H9 (cell line): ENCODE measurements around the gene SOD1. TPM values are rescaled to one million over a fixed set of nuclear protein-coding genes. Genes with fewer than 3 reads are reported as not detected.

ENCODE experiments used
- DNase-seq: peaks from one replicate; pipeline ENCODE4 v3.0.0-alpha.2; 2017
- H2AFZ ChIP-seq: one replicate; pipeline ENCODE4 v1.6.1; 2013; ENCODE audit warnings: mild to moderate bottlenecking, low read length, control low read depth, moderate library complexity
- H2AK5ac ChIP-seq: 2 replicates; pipeline ENCODE4 v1.6.1; 2013; ENCODE audit warnings: low read length, control low read depth, mixed read lengths; ENCODE audit not compliant: insufficient read length
- H2BK120ac ChIP-seq: one replicate; pipeline ENCODE4 v1.6.1; 2013; ENCODE audit warnings: low read depth, mild to moderate bottlenecking, low read length, control low read depth, inconsistent platforms; ENCODE audit not compliant: poor library complexity, severe bottlenecking
- H2BK12ac ChIP-seq: 2 replicates; pipeline ENCODE4 v1.6.1; 2013; ENCODE audit warnings: low read length, control low read depth, mixed read lengths, low read depth; ENCODE audit not compliant: insufficient read length
- H2BK15ac ChIP-seq: 2 replicates; pipeline ENCODE4 v1.6.1; 2013; ENCODE audit warnings: low read depth, low read length, control low read depth
- H2BK20ac ChIP-seq: one replicate; pipeline ENCODE4 v1.6.1; 2013; ENCODE audit warnings: low read depth, mild to moderate bottlenecking, low read length, control low read depth, inconsistent platforms; ENCODE audit not compliant: poor library complexity, severe bottlenecking
- H2BK5ac ChIP-seq: 2 replicates; pipeline ENCODE4 v1.6.1; 2013; ENCODE audit warnings: low read length, control low read depth, mixed read lengths; ENCODE audit not compliant: insufficient read length
- H3K14ac ChIP-seq: 2 replicates; pipeline ENCODE4 v1.6.1; 2013; ENCODE audit warnings: low read length, control low read depth; ENCODE audit not compliant: insufficient read depth
- H3K18ac ChIP-seq: 2 replicates; pipeline ENCODE4 v1.6.1; 2013; ENCODE audit warnings: low read depth, mild to moderate bottlenecking, mixed read lengths, low read length, control low read depth; ENCODE audit not compliant: insufficient read length
- H3K23ac ChIP-seq: 2 replicates; pipeline ENCODE4 v1.6.1; 2013; ENCODE audit warnings: low read length, control low read depth, mixed read lengths, low read depth; ENCODE audit not compliant: insufficient read length
- H3K23me2 ChIP-seq: 2 replicates; pipeline ENCODE4 v1.6.1; 2013; ENCODE audit warnings: low read depth, mild to moderate bottlenecking, mixed read lengths, low read length, control low read depth; ENCODE audit not compliant: insufficient read length, poor library complexity, severe bottlenecking
- H3K27ac ChIP-seq: 2 replicates; pipeline ENCODE4 v1.5.1; 2013; ENCODE audit warnings: low read length, control low read depth, mixed read lengths, low read depth; ENCODE audit not compliant: insufficient read length
- H3K27me3 ChIP-seq: 2 replicates; pipeline ENCODE4 v1.6.1; 2013; ENCODE audit warnings: low read length, control low read depth, inconsistent platforms; ENCODE audit not compliant: insufficient read depth
- H3K4ac ChIP-seq: 2 replicates; pipeline ENCODE4 v1.6.1; 2013; ENCODE audit warnings: low read depth, mild to moderate bottlenecking, control low read depth, inconsistent platforms, low read length, moderate library complexity
- H3K4me1 ChIP-seq: 2 replicates; pipeline ENCODE4 v1.6.1; 2013; ENCODE audit warnings: low read length, control low read depth, inconsistent platforms; ENCODE audit not compliant: insufficient read depth
- H3K4me2 ChIP-seq: 2 replicates; pipeline ENCODE4 v1.6.1; 2013; ENCODE audit warnings: low read length, control low read depth, mixed read lengths; ENCODE audit not compliant: insufficient read length, insufficient read depth
- H3K56ac ChIP-seq: 2 replicates; pipeline ENCODE4 v1.6.1; 2013; ENCODE audit warnings: low read depth, mild to moderate bottlenecking, mixed read lengths, low read length, control low read depth; ENCODE audit not compliant: insufficient read length
- H3K79me1 ChIP-seq: 2 replicates; pipeline ENCODE4 v1.6.1; 2013; ENCODE audit warnings: low read depth, mild to moderate bottlenecking, moderate library complexity, low read length, control low read depth, inconsistent platforms; ENCODE audit not compliant: insufficient read depth, poor library complexity, severe bottlenecking
- H3K79me2 ChIP-seq: 2 replicates; pipeline ENCODE4 v1.6.1; 2013; ENCODE audit warnings: low read length, control low read depth, inconsistent platforms; ENCODE audit not compliant: insufficient read depth
- H3K9ac ChIP-seq: 2 replicates; pipeline ENCODE4 v1.6.1; 2013; ENCODE audit warnings: low read length, control low read depth, mixed read lengths; ENCODE audit not compliant: insufficient read length; ENCODE audit errors: extremely low read depth
- H3K9me3 ChIP-seq: one replicate; pipeline ENCODE4 v1.6.1; 2013; ENCODE audit warnings: low read depth, low read length, inconsistent platforms; ENCODE audit not compliant: control insufficient read depth
- H3T11ph ChIP-seq: one replicate; pipeline ENCODE4 v1.6.1; 2013; ENCODE audit warnings: mild to moderate bottlenecking, low read length, control low read depth, inconsistent platforms
- H4K20me1 ChIP-seq: one replicate; pipeline ENCODE4 v1.6.1; 2013; ENCODE audit not compliant: control insufficient read depth, insufficient read length, insufficient read depth
- H4K5ac ChIP-seq: 2 replicates; pipeline ENCODE4 v1.6.1; 2013; ENCODE audit warnings: low read depth, mild to moderate bottlenecking, mixed read lengths, low read length, control low read depth; ENCODE audit not compliant: insufficient read length
- H4K8ac ChIP-seq: replicated peaks from 2 replicates; pipeline ENCODE4 v1.6.1; 2013; ENCODE audit warnings: low read length, control low read depth, mixed read lengths, low read depth; ENCODE audit not compliant: insufficient read length
- H4K91ac ChIP-seq: 2 replicates; pipeline ENCODE4 v1.6.1; 2013; ENCODE audit warnings: low read depth, mild to moderate bottlenecking, moderate library complexity, mixed read lengths, low read length, control low read depth; ENCODE audit not compliant: insufficient read length
- H3K27ac Mint-ChIP-seq, 3 experiments: 2 replicates in 2 of 3; 3 replicates in 1 of 3; pipeline ENCODE4 v1.8.0; 2020 to 2021; ENCODE audit warnings: mixed read lengths in 3 of 3, mild to moderate bottlenecking in 1 of 3, moderate library complexity in 1 of 3
- H3K27me3 Mint-ChIP-seq: 2 replicates; pipeline ENCODE4 v1.8.0; 2021; ENCODE audit warnings: low read depth, mild to moderate bottlenecking, moderate library complexity, mixed read lengths
- H3K36me3 Mint-ChIP-seq, 3 experiments: 2 replicates in 2 of 3; 3 replicates in 1 of 3; pipeline ENCODE4 v1.8.0; 2020 to 2021; ENCODE audit warnings: low read depth in 3 of 3, mixed read lengths in 3 of 3; ENCODE audit not compliant: insufficient read depth in 1 of 3
- H3K4me1 Mint-ChIP-seq, 2 experiments: 2 replicates each; pipeline ENCODE4 v1.8.0; 2020; ENCODE audit warnings: mixed read lengths in 2 of 2
- H3K4me3 Mint-ChIP-seq, 2 experiments: 2 replicates in 1 of 2; 3 replicates in 1 of 2; pipeline ENCODE4 v1.8.0; 2020 to 2021; ENCODE audit warnings: mild to moderate bottlenecking in 2 of 2, mixed read lengths in 2 of 2, moderate library complexity in 1 of 2
- H3K9me3 Mint-ChIP-seq, 2 experiments: 2 replicates in 1 of 2; 3 replicates in 1 of 2; pipeline ENCODE4 v1.8.0; 2020; ENCODE audit warnings: mild to moderate bottlenecking in 2 of 2, mixed read lengths in 2 of 2, moderate library complexity in 1 of 2
- CTCF ChIP-seq: fragments of 200-600 bp; sonication (generic); conservative IDR thresholded peaks from 3 replicates; pipeline ENCODE4 v1.8.0; 2021; ENCODE audit warnings: antibody characterized with exemption, mild to moderate bottlenecking
- WGBS: extraction: QIAGEN DNeasy Blood & Tissue Kit; methylation state at CpG from one replicate; pipeline ENCODE4 v1.1.7; 2013; ENCODE audit warnings: missing lambda C conversion rate, low lambda C conversion rate, mixed read lengths; ENCODE audit not compliant: insufficient read length; ENCODE audit errors: extremely low coverage; 5-methylcytosine and 5-hydroxymethylcytosine counted together
- total RNA-seq: library from RNA; stranded (reverse); gene quantifications from 2 replicates; pipeline ENCODE4 v1.2.1, GENCODE V29; 2021

Gene SOD1
- total RNA-seq, 1 experiment from 2014 or later, result 201 TPM

- H3K36me3 Mint-ChIP-seq, result peaks cover 47 to 88% (median 81%) of the 10 kb centered on the region in 3 experiments; a peak in 6 of 7 replicates
- no peak overlapping the region for H4K8ac ChIP-seq
- no peak overlapping the region for H3K4me3 Mint-ChIP-seq
- no peaks in the 10 kb centered on the region for H3K27me3 Mint-ChIP-seq
- H3K9me3 ChIP-seq, result no peaks in the 10 kb centered on the region
- TF ChIP-seq CTCF, result no peak
- no peak overlapping the region for H3K23ac ChIP-seq
- H3K27ac ChIP-seq, result no peak overlapping the region
- no peak overlapping the region for H3K4me2 ChIP-seq
- no peaks in the 10 kb centered on the region for H3K23me2 ChIP-seq
- H2AFZ ChIP-seq, result no peak overlapping the region
- H4K91ac ChIP-seq, result no peak overlapping the region
- no peak overlapping the region for H2BK5ac ChIP-seq
- H3K4me1 ChIP-seq, result no peaks in the 10 kb centered on the region
- H3K9ac ChIP-seq, result no peak overlapping the region
- no peak overlapping the region for H3K18ac ChIP-seq
- no peak overlapping the region for H3K14ac ChIP-seq
- H3K4ac ChIP-seq, result no peak overlapping the region
- no peaks in the 10 kb centered on the region for H3K9me3 Mint-ChIP-seq
- H3K79me1 ChIP-seq, result peaks cover 6% of the 10 kb centered on the region
- no peak overlapping the region for H2BK20ac ChIP-seq
- H3K27ac Mint-ChIP-seq, result no peak overlapping the region; a peak in 1 of 7 replicates
- DNase-seq, result no peak
- no peak overlapping the region for H2BK15ac ChIP-seq
- no CpG with 5 or more reads among the region's 6 CpGs for WGBS
- no peaks in the 10 kb centered on the region for H4K20me1 ChIP-seq
- no peak overlapping the region for H2BK120ac ChIP-seq
- H3K79me2 ChIP-seq, result no peaks in the 10 kb centered on the region; the same call in 1 of the 2 replicates
- no peak overlapping the region for H2AK5ac ChIP-seq
- no peak overlapping the region for H3K56ac ChIP-seq
- H2BK12ac ChIP-seq, result no peak overlapping the region
- no peaks in the 10 kb centered on the region for H3K4me1 Mint-ChIP-seq
- H4K5ac ChIP-seq, result no peak overlapping the region
- H3K27me3 ChIP-seq, result no peaks in the 10 kb centered on the region
- H3T11ph ChIP-seq, result no peak overlapping the region
Measured at GRCh38 chr21:31696424-31696823, 36.9 kb downstream of the SOD1 start.
